Measurements from ENCODE around the gene LRPPRC. TPM values are rescaled to one million over a fixed set of nuclear protein-coding genes. Genes with fewer than 3 reads are reported as not detected.

Gene LRPPRC
- total and polyA plus RNA-seq, 2 donors (not counting 3 experiments of a cell fraction or from before 2014, with no cell fraction given) = 22.6 to 94.0 TPM

- H3K4me1 ChIP-seq (ENCODE audit: control insufficient read depth, extremely low read depth, insufficient read depth, low read length) = no peaks in the 10 kb centered on the region
- H3K27ac ChIP-seq (ENCODE audit: insufficient read depth, low read depth, low read length) = no peak overlapping the region
- no peaks in the 10 kb centered on the region for H3K9me3 ChIP-seq (replicated peaks; ENCODE audit: control insufficient read depth, insufficient read depth, low read length)
- no peak overlapping the region for H3K4me2 ChIP-seq (ENCODE audit: insufficient read depth, low read length)
- no peaks in the 10 kb centered on the region for H3K9me1 ChIP-seq (replicated peaks; ENCODE audit: control insufficient read depth, extremely low read depth, insufficient read depth, low read length)
- H3K9ac ChIP-seq (replicated peaks; ENCODE audit: extremely low read depth, insufficient read depth, low read length) = no peak overlapping the region
- H4K20me1 ChIP-seq (replicated peaks; ENCODE audit: control insufficient read depth, extremely low read depth, insufficient read depth, low read length) = no peaks in the 10 kb centered on the region
- dilution Hi-C loops (cut with MboI; ENCODE audit: extremely low pct_ligation_motif_present, low sequenced_read_pairs) = no loop called here
- H3K36me3 ChIP-seq (ENCODE audit: control insufficient read depth in 2 of 2, extremely low read depth in 1 of 2, insufficient read depth in 2 of 2, low read length in 2 of 2) = peaks cover 0 to 25% of the 10 kb centered on the region in 2 experiments
- H3K79me2 ChIP-seq (ENCODE audit: control insufficient read depth, insufficient read depth, low read length) = no peaks in the 10 kb centered on the region
- H2AFZ ChIP-seq (ENCODE audit: low read depth, low read length) = no peak overlapping the region
- FAIRE-seq (no peak), DNase-seq (ENCODE audit: low read depth, low spot score) (no peak)
- intact Hi-C loops (cut with micrococcal nuclease) = no loop called here
- H3K27me3 ChIP-seq (ENCODE audit: control insufficient read depth in 2 of 2, insufficient read depth in 2 of 2, low read length in 2 of 2) = no peaks in the 10 kb centered on the region
- ChIA-PET CTCF (interaction anchor here (0.6 kb wide), 1 partner anchor 30 kb away, joined by 5 read pairs; no protein-coding TSS in a partner anchor), POLR2A (interaction anchor here (0.6 kb wide), 1 partner anchor 8 kb away, joined by 3 read pairs; no protein-coding TSS in a partner anchor)
- TF ChIP-seq FOS (IDR thresholded peaks at IDR 0.05; ENCODE audit: borderline replicate concordance, insufficient read depth, low read length) (no peak), EZH2 (IDR thresholded peaks at IDR 0.05; ENCODE audit: borderline replicate concordance, low read depth, low read length, severe bottlenecking) (no peak), MAX (IDR thresholded peaks at IDR 0.05; ENCODE audit: insufficient read depth, insufficient read length) (no peak), POLR2A (IDR thresholded peaks at IDR 0.05; ENCODE audit: low read depth, low read length) (no peak), CTCF (IDR thresholded peaks at IDR 0.05; ENCODE audit: extremely low read depth in 1 of 2, insufficient read depth in 1 of 2, low read depth in 1 of 2, low read length in 2 of 2) (no peak), MYC (IDR thresholded peaks at IDR 0.05; ENCODE audit: low read depth, low read length) (no peak), JUN (IDR thresholded peaks at IDR 0.05; ENCODE audit: borderline replicate concordance, insufficient read depth, insufficient read length, low read depth) (no peak), GATA2 (IDR thresholded peaks at IDR 0.05; ENCODE audit: insufficient read depth, insufficient read length, low read depth, low read length) (no peak), POLR2AphosphoS5 (IDR thresholded peaks at IDR 0.05; ENCODE audit: insufficient read depth, low read depth, low read length) (no peak)
- no TSS peak for BruUV-seq (replicated peaks)
- no peak overlapping the region for H3K4me3 ChIP-seq (replicated peaks in 1 of 3; ENCODE audit: insufficient read depth in 1 of 3, low read depth in 1 of 3, low read length in 3 of 3)
Observed at GRCh38 chr2:43946685-43947084, 49.1 kb downstream of the LRPPRC start.
